GM18508 (cell line): ENCODE data around the gene OR2D2.
"Not testable (repeated sequence)": the region's sequence is repeated elsewhere in the genome, so short reads cannot be mapped to it uniquely, and the experiment has no call there.

Experiments used
- ATAC-seq: cut with Tn5 transposase; IDR thresholded peaks from one replicate; pipeline ENCODE4 v1.9.1; 2021; ENCODE audit warnings: moderate number of reproducible peaks; ENCODE audit not compliant: insufficient read depth, unreplicated experiment

The OR2D2 gene

DNA sequence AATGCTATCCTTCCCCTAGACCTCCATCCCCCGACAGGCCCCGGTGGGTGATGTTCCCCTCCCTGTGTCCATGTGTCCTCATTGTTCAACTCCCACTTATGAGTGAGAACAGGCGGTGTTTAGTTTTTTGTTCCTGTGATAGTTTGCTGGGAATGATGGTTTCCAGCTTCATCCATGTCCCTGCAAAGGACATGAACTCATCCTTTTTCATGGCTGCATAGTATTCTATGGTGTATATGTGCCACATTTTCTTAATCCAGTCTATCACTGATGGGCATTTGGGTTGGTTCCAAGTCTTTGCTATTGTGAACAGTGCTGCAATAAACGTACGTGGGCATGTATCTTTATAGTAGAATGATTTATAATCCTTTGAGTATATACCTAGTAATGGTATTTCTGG is 4.6 kb downstream of the OR2D2 start:
- ATAC-seq = not testable (repeated sequence)

DNA sequence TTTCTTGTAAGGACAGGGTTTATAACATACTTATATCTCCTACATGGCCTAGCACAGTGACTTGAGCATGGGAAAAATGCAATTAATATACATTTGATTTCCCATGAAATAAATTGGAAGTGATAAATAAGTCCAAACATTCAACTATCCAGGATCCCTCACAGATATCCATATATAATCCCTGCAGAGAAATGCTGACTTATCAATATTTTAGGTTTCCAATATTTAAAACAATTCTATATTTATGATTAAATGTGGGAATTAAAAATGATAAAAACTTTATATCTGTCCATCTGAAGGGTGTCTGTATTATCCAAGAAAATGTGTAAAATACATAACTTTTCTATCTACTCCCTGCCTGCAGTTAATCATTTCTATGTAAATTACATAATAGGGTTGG is 9.5 kb downstream of the OR2D2 start:
- ATAC-seq = no peak

DNA sequence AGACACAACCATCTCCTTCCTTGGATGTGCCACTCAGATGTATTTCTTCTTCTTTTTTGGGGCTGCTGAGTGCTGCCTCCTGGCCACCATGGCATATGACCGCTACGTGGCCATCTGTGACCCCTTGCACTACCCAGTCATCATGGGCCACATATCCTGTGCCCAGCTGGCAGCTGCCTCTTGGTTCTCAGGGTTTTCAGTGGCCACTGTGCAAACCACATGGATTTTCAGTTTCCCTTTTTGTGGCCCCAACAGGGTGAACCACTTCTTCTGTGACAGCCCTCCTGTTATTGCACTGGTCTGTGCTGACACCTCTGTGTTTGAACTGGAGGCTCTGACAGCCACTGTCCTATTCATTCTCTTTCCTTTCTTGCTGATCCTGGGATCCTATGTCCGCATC is 15.4 kb downstream of the OR2D2 start:
- no peak for ATAC-seq

DNA sequence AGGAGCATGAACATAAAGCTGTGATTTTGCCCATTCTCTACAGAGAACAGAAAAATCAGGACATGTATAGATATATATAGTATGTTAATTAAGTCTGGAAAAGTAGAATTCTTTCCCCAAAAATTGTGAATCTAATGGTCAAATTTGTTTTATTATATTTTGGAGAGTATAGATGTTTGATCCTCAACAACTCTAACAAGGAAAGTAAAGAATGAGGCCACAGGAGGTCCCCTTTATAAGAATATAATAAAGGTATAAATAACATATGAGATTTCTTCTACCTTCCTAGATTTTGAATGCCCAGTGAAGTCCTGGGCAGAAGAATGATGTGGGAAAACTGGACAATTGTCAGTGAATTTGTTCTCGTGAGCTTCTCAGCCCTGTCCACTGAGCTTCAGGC is 16.0 kb downstream of the OR2D2 start, which contains the start of gene OR10A4:
Gene OR10A4, plus strand, starts transcription at position 301 of the 400 bp plus-strand sequence. Its CDS starts 23 bp downstream, at position 324.
- no peak for ATAC-seq

DNA sequence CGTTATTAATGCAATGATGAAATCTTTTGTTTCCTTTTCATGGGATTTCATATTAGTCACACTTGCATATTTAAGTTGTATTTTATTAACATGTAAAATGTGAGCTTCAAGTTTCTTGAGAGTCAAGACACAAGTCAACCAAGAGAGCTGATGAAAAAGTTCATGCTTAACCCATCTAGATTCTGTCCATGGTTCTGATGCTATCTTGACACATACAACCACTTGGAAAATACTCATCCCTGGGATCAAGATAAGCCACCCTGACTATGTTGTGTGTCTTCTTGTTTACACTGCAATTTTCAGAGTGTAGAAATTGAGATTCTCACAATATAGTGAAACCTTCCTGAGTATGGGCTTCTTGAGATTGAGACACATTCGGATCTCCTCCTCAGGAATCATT is 16.5 kb downstream of the OR2D2 start:
- ATAC-seq = no peak

DNA sequence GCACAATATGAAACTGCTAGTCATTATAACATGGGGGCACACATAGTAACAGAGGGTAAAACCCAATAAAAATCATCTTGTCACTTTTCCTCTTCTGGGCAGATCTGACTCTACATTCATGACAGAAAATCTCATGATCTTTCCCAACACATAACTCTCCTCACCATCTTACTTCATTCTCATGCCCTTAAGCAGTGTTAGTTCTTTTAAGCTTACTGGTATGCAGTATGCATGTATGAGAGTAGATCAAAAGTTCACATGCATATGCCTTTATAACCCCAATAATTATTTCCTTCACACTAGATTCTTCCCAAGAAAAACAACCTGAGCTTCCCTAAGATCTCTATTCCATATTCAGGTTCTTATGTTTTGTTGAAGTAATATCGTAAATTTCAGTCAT is 21.0 kb downstream of the OR2D2 start:
- ATAC-seq = no peak

DNA sequence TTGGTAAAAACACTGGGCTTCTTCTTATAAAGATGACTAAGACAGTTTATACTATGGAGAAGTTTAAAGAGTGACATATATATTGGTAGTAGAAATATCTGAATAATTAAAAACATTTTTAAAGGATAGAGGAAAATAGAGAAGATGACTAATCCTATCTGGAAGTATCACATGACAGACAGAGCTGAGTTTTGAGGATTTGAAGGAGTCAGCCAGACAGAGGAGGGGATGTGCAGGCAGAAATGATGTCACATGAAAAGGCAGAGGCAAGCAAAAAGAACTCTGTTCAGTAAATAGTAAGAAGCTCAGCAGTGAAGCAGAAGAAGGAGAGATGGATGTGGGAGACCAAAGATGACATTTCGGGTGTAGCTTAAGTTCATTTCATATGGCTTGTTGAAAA is 27.9 kb downstream of the OR2D2 start:
- no peak for ATAC-seq

DNA sequence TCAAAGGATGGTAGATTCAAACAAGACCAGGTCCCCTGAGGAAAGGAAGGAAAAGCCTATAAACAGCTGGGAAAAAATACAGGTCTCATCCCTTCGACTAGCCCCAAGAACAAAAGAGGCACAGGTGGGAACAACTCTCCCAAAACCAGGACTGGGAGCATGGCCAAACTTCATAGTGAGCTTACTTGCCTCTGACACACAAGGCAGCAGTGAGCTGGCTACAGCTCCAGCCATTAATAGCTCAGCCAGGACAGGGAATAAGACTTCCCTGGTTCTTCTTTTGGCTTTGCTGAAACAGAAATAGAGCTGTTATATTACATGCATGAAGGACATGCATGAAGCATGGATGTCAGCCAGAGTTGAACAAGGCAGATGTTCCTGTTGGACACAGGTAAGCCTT is 29.3 kb downstream of the OR2D2 start, which contains the start of gene OR10A2:
Gene OR10A2, plus strand, starts transcription at position 97 of the 400 bp plus-strand sequence. CDS start 6,698 bp downstream, outside the sequence.
- no peak for ATAC-seq

DNA sequence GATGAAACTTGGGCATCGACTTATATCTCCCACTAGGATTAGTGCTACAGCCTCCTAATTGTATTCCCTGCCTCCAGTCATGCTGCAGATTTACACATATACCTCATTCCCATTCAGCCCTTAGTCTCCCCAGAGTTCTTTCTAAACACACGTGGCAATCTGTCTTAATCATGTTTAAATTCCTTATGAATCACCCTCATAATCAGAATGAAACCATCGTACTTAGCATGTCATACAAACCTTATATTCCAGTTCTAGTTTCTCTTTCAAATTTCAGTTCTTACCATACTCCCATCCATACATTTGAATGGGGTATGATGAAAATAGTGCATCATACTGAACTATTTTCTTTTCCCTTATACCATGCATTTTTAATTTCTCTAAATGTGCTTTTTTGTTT is 35.4 kb downstream of the OR2D2 start:
- no peak for ATAC-seq

DNA sequence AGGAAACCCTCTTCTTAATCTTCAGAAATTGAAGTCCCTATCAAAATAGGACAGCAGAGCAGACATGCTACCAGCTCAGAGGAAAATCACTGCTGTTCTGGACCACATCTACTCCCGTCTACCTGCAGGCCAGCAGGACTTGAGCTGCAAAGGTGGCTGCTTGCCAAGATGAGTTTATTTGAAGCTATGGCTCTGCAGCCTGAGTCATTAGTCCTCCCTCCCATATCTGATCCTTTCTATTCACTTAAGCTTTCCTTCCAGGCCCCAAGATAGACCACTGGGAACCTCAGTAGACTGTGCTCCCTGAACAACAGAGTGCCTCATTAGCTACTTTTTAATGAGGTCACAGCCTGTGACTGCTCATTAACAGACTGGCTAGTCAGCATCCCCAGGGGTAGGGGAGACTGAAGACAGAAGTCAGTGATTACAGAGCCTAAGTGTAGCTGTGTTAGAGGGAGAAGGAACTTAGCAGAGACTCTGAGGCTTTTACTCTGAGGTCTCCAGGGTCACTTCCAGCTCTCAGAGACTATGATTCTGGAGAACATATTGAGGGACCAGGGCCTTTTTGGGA is 36.2 kb downstream of the OR2D2 start:
- no peak for ATAC-seq

DNA sequence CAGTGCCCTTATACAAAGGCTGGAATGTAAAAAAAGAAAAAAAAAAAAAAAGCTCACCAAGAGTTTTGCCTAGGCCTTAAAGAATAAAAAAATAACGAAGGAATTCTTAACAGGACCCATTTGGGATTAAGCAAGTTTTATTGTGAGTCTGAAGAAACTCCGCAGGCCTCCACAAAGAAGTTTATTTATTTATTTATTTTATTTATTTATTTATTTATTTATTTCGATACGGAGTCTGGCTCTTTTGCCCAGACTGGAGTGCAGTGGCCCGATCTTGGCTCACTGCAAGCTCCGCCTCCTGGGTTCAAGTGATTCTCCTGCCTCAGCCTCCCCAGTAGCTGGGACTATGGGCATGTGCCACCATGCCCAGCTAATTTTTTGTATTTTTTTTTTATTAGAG is 37.5 kb downstream of the OR2D2 start:
- not testable (repeated sequence) for ATAC-seq

DNA sequence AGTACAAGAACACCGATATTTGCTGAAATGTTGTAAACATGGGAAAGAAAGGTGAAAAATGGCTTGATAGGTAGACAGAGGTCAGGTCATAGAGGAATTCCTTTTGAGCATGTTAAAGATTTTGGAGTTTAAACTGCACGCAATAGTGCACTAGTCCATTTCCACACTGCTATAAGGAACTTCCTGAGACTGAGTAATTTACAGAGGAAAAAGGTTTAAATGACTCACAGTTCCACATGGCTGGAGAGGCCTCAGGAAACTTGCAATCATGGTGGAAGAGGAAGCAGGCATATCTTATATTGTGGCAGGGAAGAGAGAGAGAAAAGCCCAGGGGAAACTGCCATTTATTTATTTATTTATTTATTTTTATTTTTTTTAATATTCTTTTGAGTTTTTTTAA is 41.8 kb downstream of the OR2D2 start:
- ATAC-seq = no peak

DNA sequence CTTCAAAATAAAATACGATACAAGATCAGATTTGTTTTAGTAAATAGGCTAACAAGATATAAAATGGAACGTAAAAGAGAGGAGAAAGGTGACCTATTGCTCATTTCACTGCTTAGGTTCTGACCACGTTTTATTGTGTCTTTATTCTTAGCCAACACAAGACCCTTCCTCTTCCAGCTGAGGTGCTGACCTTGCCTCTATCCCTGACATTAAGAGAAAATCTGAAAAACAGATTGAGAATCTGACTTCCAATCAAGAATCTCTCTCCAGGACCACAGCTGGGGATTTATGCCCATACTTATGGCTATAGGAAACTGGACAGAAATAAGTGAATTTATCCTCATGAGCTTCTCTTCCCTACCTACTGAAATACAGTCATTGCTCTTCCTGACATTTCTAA is 46.9 kb downstream of the OR2D2 start, which contains the start of gene OR10A5:
Gene OR10A5, plus strand, starts transcription at position 301 of the 400 bp plus-strand sequence. Its CDS starts 0 bp downstream, at position 301.
- no peak for ATAC-seq

DNA sequence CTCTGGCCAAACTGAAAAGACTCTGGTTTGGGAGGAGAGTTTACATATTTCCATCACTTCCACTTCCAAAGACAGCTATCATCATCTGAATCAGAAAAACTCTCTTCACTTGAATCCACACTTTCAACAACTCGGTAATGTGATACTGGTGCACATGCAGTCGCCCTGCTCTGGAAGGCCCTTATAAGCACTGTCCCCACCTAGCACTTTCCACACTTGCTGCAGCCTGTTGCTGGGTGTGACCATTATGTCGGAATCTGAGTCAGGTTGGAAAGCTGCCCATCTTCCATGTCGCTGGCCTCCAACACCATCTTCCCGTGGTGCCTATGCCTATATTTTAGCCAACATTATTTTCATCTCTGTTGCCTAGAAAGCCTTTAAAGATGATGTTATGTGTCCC is 47.9 kb downstream of the OR2D2 start:
- no peak for ATAC-seq

DNA sequence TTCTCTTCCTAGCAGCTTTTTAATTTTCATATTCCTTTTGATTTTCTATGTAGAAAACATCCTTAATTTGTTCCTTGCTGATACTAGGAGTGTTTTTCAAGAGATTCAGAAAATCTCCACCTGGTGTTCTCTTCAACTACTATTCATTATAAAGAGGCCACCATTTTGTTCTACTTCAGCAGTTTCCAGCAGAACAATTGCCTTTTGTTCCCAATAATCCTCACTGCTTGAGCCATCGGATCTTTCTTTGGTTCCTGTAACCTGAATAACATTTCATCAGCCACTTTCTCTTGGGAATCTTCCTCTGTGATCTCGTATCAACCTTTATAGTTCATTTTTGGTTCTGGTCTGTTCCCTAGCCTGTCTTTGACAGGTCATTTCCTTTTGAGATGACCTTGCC is 48.6 kb downstream of the OR2D2 start:
- ATAC-seq = no peak

DNA sequence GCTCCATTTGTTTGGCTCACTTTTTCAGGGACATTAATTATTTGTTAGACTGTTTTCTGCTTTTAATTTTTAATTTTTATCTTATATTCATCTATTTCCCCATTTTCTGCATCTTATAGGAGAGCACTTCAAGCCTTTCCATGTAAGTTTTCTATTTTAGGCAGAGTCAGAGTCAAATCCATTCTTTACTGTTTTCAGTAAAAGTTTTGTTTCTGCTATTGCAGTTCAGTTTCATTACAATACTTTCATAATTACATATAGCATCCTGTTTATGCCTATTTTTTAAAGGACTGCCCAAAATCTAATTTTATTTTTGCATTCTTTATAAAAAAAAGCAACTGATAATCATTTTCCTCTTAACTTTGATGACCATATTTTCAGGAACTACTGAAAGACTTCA is 50.6 kb downstream of the OR2D2 start:
- no peak for ATAC-seq
